Measurements from ENCODE around the gene ALAS2. TPM values are rescaled to one million over a fixed set of nuclear protein-coding genes. Genes with fewer than 3 reads are reported as not detected.

Gene ALAS2
- total and polyA plus RNA-seq, 2 of the 8 experiments (the other 6 are each of a cell fraction or from before 2014, with no cell fraction given) = 0.27 to 0.32 TPM

DNA sequence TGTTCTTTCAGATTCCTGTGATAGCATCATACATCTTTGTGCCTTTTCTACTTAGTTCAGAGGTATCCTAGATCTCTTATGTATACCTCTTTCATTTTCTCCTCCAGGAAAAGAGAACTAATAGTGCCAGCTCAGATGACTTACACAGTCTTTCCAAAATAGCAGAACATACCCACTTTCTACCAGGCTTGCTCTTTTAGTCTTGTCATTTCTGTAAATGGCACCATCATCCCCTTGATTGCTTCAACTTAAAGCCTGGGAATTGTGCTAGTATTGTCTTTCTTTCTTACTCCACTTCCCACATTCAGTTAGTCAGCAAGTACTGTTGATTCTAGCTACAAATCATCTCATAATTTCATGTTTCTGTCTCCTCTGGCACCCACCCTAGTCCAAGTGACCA is 25.5 kb downstream of the ALAS2 start:
- H2BK12ac ChIP-seq (ENCODE audit: low read depth, low read length) = no peak overlapping the region
- no peak overlapping the region for H3K4me2 ChIP-seq (ENCODE audit: insufficient read depth in 1 of 2, low read depth in 2 of 2, low read length in 2 of 2)
- no peak overlapping the region for H2AFZ ChIP-seq (ENCODE audit: low read length)
- no peak overlapping the region for H3K18ac ChIP-seq (ENCODE audit: extremely low read depth, low read length)
- no peak overlapping the region for H2BK120ac ChIP-seq (replicated peaks; ENCODE audit: low read depth, low read length)
- no peak overlapping the region for H4K5ac ChIP-seq (ENCODE audit: insufficient read length, low read depth, low read length)
- no peak overlapping the region for H2BK5ac ChIP-seq (ENCODE audit: low read depth, low read length)
- H3K79me1 ChIP-seq (ENCODE audit: low read depth, low read length) = no peaks in the 10 kb centered on the region
- FAIRE-seq (no peak), DNase-seq (ENCODE audit: low read depth in 1 of 2, low spot score in 2 of 2) (no peak)
- no peak overlapping the region for H4K91ac ChIP-seq (replicated peaks; ENCODE audit: insufficient read length, low read length)
- CTCF ChIA-PET (ENCODE audit: partially characterized antibody) = no interaction called here
- no peaks in the 10 kb centered on the region for H3K27me3 ChIP-seq (replicated peaks in 1 of 4; ENCODE audit: control insufficient read depth in 3 of 4, extremely low read depth in 1 of 4, insufficient read depth in 3 of 4, low read length in 3 of 4)
- no peaks in the 10 kb centered on the region for H3K4me1 ChIP-seq (replicated peaks in 1 of 4; ENCODE audit: control insufficient read depth in 3 of 4, insufficient read depth in 4 of 4, low read length in 3 of 4)
- H3K4ac ChIP-seq (replicated peaks; ENCODE audit: insufficient read length, low read depth, low read length) = no peak overlapping the region
- H2BK20ac ChIP-seq (ENCODE audit: low read length) = no peak overlapping the region
- no peak overlapping the region for H3K9ac ChIP-seq (replicated peaks in 1 of 4; ENCODE audit: extremely low read depth in 1 of 4, low read depth in 3 of 4, low read length in 3 of 4)
- no peak overlapping the region for H4K8ac ChIP-seq (ENCODE audit: extremely low read depth, insufficient read depth, low read length)
- no peak overlapping the region for H3K14ac ChIP-seq (ENCODE audit: insufficient read length)
- H3K4me3 ChIP-seq (ENCODE audit: extremely low read depth in 1 of 4, insufficient read depth in 2 of 4, low read depth in 3 of 4, low read length in 4 of 4) = no peak overlapping the region
- peaks cover 7% of the 10 kb centered on the region; the same call in 1 of the 2 replicates for H3K23me2 ChIP-seq (ENCODE audit: low read depth, low read length)
- POLR2A ChIA-PET (ENCODE audit: partially characterized antibody) = no interaction called here
- H2AK5ac ChIP-seq (ENCODE audit: low read depth, low read length) = no peak overlapping the region
- H3K27ac ChIP-seq (ENCODE audit: low read depth, low read length) = no peak overlapping the region
- H3K79me2 ChIP-seq (ENCODE audit: control insufficient read depth in 1 of 2, insufficient read depth in 2 of 2, low read length in 2 of 2) = peaks cover 0 to 12% of the 10 kb centered on the region in 2 experiments; a peak in 2 of 4 replicates
- peaks cover 0 to 32% (median 20%) of the 10 kb centered on the region in 4 experiments; a peak in 6 of 8 replicates for H3K36me3 ChIP-seq (ENCODE audit: control insufficient read depth in 2 of 4, insufficient read depth in 4 of 4, low read length in 3 of 4)
- no peaks in the 10 kb centered on the region for H4K20me1 ChIP-seq (replicated peaks in 1 of 2; ENCODE audit: control insufficient read depth in 1 of 2, insufficient read depth in 2 of 2, low read length in 2 of 2)
- no peak overlapping the region for H3K23ac ChIP-seq (ENCODE audit: insufficient read length)
- H3K9me3 ChIP-seq (ENCODE audit: insufficient read depth in 2 of 2, low read depth in 1 of 2, low read length in 1 of 2) = no peaks in the 10 kb centered on the region
- H2BK15ac ChIP-seq (ENCODE audit: low read length) = no peak overlapping the region
- H3K56ac ChIP-seq (replicated peaks; ENCODE audit: insufficient read length, low read depth, low read length) = no peak overlapping the region
- TF ChIP-seq, protein P1, sequence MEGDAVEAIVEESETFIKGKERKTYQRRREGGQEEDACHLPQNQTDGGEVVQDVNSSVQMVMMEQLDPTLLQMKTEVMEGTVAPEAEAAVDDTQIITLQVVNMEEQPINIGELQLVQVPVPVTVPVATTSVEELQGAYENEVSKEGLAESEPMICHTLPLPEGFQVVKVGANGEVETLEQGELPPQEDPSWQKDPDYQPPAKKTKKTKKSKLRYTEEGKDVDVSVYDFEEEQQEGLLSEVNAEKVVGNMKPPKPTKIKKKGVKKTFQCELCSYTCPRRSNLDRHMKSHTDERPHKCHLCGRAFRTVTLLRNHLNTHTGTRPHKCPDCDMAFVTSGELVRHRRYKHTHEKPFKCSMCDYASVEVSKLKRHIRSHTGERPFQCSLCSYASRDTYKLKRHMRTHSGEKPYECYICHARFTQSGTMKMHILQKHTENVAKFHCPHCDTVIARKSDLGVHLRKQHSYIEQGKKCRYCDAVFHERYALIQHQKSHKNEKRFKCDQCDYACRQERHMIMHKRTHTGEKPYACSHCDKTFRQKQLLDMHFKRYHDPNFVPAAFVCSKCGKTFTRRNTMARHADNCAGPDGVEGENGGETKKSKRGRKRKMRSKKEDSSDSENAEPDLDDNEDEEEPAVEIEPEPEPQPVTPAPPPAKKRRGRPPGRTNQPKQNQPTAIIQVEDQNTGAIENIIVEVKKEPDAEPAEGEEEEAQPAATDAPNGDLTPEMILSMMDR (IDR thresholded peaks at IDR 0.05; ENCODE audit: control extremely low read depth in 1 of 3, insufficient read depth in 1 of 3, low read depth in 1 of 3, low read length in 3 of 3) = no peak
- TF ChIP-seq KDM5A (IDR thresholded peaks at IDR 0.05; ENCODE audit: low read length) = no peak
- TF ChIP-seq RXRA (IDR thresholded peaks at IDR 0.05; ENCODE audit: insufficient read depth, low read depth, low read length) = no peak
- TF ChIP-seq GTF2F1 (IDR thresholded peaks at IDR 0.05; ENCODE audit: borderline replicate concordance, low read depth, low read length) = no peak
- no peak for TF ChIP-seq SP1 (IDR thresholded peaks at IDR 0.05; ENCODE audit: low read depth, low read length)
- TF ChIP-seq SIN3A (conservative IDR thresholded peaks at IDR 0.05 in 1 of 2, IDR thresholded peaks at IDR 0.05 in 1 of 2; ENCODE audit: low read depth in 1 of 2, low read length in 2 of 2) = no peak
- TF ChIP-seq SUZ12 (IDR thresholded peaks at IDR 0.05; ENCODE audit: low read length) = no peak
- TF ChIP-seq ATF2 (IDR thresholded peaks at IDR 0.05; ENCODE audit: low read length) = no peak
- TF ChIP-seq SAP30 (IDR thresholded peaks at IDR 0.05; ENCODE audit: insufficient read depth, insufficient replicate concordance, low read length) = no peak
- no peak for TF ChIP-seq CBX8 (IDR thresholded peaks at IDR 0.05; ENCODE audit: borderline replicate concordance, low read depth, low read length)
- no peak for TF ChIP-seq POLR2AphosphoS5 (IDR thresholded peaks at IDR 0.05; ENCODE audit: low read depth, low read length)
